IPS-NIHi7 (cell line): Measurements from ENCODE around the gene KRTAP3-2.
A peak's percentile ranks its signal among the peaks of the same experiment; 100 is the strongest.

Source experiments
- DNase-seq: peaks from one replicate; pipeline ENCODE4 v3.0.0; 2012; ENCODE audit warnings: mixed read lengths; ENCODE audit errors: extremely low spot score

Gene KRTAP3-2

DNA sequence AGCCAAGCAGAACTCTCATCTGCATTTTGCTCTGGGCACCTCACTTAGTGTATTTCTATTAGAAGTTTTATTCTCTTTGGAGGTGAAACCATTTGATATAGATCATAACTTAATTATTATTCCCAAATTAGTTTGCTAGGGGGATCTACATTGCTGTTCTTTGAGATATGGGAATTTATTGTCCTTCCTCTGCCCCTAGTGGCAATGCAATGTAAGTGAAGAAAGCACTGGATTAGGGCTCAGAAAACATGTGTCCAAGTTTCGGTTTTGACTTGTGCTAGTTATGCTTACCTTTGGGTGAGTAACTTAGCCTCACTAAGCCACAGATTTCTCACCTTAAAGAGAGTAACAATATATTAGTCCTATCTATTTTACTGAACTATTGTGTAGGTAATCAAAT is 35.9 kb downstream of the KRTAP3-2 start:
- DNase-seq = peak; percentile 49

DNA sequence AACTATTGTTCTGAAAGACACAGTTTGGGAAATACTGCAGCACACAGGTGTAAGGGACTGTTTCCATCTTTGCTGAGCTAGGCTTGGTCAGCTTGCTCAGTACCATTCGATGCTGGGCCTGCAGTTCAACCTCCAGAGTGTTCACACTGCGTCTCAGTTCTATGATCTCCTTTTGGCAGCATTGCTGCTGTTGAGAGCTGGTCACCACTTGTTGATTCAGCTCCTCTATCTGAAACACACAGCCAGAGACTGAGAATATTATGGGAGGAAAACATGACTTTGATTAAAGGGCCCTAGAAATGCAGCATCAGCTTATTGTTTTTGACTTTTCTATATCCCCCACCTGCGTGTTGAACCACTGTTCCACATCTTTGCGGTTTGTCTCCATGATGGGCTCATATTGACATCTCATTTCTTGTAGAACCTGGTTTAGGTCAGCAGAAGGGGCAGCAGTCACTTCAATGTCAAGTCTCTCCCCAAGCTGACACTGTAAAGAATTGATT is 37.6 kb downstream of the KRTAP3-2 start:
- no peak for DNase-seq

GRCh38 chr17:40961591-40961990 is 38.1 kb downstream of the KRTAP3-2 start:
- no peak for DNase-seq

DNA sequence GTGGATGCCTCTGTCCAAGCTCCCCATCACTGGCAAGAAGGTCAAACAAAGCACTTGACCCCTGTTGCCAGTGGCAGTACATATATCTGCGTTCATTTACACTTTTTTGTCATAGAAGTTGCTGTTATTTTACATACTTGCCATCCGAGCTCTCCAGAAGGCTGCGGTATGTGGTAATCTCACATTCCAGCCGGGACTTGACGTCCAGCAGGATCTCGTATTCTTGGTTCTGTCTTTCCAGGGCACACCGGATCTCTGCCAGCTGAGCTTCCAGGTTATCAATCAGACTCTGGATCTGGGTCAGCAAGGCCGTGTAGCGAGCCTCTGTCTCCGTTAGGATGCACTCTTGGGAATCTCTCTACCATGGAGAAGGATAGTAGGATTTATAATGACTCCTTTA is 39.6 kb downstream of the KRTAP3-2 start:
- no peak for DNase-seq

DNA sequence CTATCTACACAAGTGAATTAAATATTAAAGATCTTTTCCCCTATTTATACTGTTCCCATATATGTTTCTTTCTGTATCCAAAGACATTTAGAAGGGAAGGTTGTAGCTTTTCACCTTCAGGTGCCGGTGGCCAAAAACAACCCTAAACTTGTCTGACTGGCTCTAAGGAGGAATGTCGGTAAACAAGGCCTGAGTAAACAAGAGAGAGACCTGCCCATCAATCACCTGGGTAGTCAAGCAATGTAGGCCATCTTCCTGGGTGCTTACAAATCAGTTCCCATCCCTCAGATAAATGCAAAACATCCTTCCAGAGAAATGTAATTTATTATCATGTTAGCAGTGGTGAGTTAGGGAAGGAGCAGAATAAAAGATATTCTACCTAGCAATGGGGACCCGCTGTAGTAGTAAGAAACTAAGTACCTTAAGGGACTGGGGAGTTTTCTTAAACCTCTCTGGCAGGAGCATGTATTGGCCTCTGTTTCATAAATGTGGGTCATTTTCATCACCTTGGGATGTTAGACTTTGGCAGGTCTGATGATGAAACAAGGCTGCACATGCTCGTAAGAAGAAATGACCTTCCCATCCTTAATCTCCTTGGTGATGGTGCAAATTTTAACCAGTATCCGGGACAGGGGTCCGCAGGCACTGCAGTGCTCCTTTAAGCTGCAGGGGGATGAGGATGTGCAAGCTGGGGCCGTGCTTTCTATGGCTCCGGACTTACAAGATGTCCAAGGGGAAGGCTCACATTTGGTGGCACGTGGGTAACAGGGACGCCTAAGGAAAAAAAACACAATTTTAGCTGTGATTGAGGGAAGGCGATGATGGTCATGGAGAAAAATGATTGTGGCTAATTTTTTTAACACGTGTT is 41.4 kb downstream of the KRTAP3-2 start:
- DNase-seq = no peak

DNA sequence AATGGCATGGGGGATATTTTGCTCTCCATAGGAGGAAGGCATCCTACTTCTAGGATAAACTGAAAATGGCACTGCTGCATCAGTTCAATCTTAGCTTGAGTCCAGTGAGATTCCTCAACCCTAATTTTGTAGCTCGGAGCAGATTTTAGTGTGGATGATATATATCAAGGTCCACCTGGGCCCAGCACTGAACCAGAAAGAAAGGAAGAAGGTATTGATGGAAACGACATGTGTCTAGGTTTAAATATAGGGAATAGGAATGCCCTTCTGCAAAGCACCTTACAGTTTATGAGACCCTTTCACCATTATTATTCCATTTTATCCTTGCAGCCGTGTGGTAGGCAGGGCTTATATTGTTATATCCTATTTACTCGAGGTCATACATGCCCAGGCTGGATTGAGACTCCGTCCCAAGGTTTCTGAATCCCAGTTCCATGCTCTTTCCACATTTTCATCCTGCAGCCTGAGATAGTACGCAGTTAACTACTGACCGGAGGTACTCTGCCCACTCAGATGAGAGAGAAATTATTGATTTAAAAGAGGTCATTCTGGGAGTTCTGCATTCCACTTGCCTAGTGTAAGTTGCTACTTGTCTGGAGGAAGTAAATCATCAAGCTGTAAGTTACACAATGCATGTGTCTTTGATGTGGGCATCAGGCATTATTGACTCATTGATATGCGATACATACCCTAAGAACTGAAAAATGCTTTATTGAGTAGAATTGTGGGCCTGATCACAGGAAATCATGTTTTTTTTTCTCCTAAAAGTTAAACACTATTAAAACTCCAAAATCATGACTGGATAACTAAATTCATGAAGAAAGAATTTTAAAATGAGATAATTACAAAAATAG is 43.1 kb downstream of the KRTAP3-2 start:
- DNase-seq = no peak

- no peak for DNase-seq
Observed at GRCh38 chr17:40953881-40954280, 45.8 kb downstream of the KRTAP3-2 start.

DNA sequence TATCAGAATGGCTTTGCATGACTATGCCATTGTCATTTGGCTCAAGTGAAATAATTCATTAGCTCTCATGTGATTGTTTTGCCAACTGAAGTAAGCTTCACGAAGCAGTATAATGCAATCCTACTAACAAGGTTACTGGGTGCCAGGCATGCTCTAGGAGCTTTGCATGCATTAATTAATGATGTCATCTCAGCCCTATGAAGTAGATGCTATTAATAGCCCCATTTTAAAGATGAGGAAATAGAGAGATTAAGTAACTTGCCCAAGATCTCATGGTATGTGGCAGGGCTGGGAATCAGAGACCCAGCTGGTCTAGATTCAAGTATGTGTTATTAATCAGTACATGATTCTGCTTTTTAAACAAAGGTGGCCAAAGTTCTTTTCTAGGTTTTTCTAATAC is 47.0 kb downstream of the KRTAP3-2 start:
- no peak for DNase-seq

DNA sequence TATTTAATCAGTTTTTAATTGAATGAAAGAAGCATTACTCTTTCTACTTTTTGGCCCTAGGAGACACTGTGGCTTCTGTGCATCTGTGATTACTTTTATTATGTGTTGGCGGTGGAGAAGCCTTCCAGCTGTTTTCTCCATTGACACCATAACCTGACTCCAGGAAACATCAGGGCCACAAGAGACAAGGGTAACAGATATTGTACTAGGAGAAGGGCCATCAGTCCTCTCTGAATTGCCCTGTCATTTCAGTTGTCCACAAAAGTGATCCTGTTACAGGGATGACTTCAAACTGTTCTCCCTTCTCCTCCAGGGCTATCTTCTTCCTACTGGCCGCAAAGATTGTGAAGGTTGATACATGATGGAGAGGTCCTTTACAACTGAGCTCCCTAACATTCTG is 47.6 kb downstream of the KRTAP3-2 start:
- no peak for DNase-seq

DNA sequence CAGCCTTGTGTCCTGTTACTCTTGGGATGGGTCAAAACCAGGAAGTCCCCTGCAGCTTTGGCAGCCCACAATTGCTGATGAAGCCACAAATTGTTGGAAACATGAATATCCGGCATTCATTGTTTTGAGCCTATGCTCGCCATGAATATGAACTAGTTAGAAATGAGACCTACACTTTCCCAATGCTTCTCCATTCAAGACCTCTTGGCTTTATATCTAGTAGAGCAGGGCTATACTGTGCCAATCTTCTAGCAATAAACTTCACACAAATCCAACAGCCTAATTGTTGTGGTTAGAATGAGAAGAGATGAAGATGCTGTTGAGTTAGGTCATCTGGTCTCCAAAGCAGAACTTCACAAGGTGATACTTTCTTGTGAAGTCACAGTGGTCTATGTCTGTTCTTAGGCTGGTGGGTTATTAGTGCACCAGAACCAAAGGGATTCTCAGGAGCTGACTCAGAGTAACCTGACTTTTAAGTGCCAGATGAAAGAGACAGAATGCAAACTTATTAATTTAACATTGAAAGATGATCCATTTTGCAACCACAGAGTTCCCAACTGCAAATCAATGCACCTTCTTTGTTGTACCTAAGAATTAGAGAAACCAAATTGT is 48.6 kb downstream of the KRTAP3-2 start:
- no peak for DNase-seq

- no peak for DNase-seq
Observed at GRCh38 chr17:40950176-40950575, 49.5 kb downstream of the KRTAP3-2 start.

- DNase-seq = no peak
Observed at GRCh38 chr17:40949418-40949817, 50.3 kb downstream of the KRTAP3-2 start.
